Measurements from ENCODE around the gene TIMP3.
A peak's percentile ranks its signal among the peaks of the same experiment; 100 is the strongest.

- TF ChIP-seq, protein P1, sequence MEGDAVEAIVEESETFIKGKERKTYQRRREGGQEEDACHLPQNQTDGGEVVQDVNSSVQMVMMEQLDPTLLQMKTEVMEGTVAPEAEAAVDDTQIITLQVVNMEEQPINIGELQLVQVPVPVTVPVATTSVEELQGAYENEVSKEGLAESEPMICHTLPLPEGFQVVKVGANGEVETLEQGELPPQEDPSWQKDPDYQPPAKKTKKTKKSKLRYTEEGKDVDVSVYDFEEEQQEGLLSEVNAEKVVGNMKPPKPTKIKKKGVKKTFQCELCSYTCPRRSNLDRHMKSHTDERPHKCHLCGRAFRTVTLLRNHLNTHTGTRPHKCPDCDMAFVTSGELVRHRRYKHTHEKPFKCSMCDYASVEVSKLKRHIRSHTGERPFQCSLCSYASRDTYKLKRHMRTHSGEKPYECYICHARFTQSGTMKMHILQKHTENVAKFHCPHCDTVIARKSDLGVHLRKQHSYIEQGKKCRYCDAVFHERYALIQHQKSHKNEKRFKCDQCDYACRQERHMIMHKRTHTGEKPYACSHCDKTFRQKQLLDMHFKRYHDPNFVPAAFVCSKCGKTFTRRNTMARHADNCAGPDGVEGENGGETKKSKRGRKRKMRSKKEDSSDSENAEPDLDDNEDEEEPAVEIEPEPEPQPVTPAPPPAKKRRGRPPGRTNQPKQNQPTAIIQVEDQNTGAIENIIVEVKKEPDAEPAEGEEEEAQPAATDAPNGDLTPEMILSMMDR (IDR thresholded peaks at IDR 0.05), result peak in 2 of 6 experiments; percentile 9 to 23
- no peak for TF ChIP-seq POLR2A (IDR thresholded peaks at IDR 0.05)
These were observed 25.5 kb upstream of the TIMP3 start for GRCh38 chr22:32775957-32776356.

Data from Peyer's patch (tissue), 4 donors.